Hepatocyte (in vitro differentiated cells): ENCODE results near the gene ARSG.

Experiments
- CTCF ChIP-seq: fragments of 200-600 bp; sonication (generic); IDR thresholded peaks from 2 replicates; pipeline ENCODE4 v1.5.1; 2016; ENCODE audit warnings: antibody characterized with exemption, mild to moderate bottlenecking; ENCODE audit not compliant: poor library complexity
- EZH2 ChIP-seq: fragments of 200-600 bp; sonication (generic); IDR thresholded peaks from 2 replicates; pipeline ENCODE4 v1.6.1; 2016; ENCODE audit warnings: antibody characterized with exemption, mild to moderate bottlenecking, borderline replicate concordance

GRCh38 chr17:68383443-68384321, 92.4 kb downstream of the ARSG start:
- TF ChIP-seq CTCF, result no peak
- no peak for TF ChIP-seq EZH2
